GM19238 (cell line): Measurements from ENCODE around the gene PXMP2.
A peak's percentile ranks its signal among the peaks of the same experiment; 100 is the strongest.

Source experiments
- DNase-seq: peaks from one replicate; pipeline ENCODE4 v3.0.0; 2011; ENCODE audit warnings: low spot score; ENCODE audit not compliant: insufficient read length

PXMP2 gene

GRCh38 chr12:132687211-132688164 is at the start of gene PXMP2, which contains the start of gene POLE:
Gene PXMP2, plus strand, starts transcription at chr12:132687587. Its CDS starts 84 bp downstream, at chr12:132687671.
Gene POLE, minus strand, starts transcription at chr12:132687342. Its CDS starts 27 bp downstream, at chr12:132687315.
- peak; percentile 99 for DNase-seq

DNA sequence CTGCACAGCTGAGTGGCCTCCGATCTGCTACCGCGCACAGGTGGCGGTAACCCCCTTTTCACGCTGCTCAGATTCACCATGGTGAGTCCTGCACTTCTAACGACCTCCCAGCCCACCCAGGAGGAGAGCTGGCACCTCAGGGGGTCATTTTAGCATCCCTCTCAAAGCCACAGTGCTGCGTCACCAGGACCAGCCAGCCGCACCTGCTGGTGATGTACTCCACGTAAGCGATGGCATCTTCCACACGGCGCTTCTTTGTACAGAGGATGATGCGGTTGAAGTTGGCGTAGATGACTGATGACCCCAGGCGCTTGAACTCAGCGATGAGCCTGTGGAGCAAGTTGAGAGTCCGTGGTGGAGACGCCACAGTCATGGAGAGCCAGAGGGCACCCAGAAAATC is 49.6 kb upstream of the PXMP2 start:
- no peak for DNase-seq

DNA sequence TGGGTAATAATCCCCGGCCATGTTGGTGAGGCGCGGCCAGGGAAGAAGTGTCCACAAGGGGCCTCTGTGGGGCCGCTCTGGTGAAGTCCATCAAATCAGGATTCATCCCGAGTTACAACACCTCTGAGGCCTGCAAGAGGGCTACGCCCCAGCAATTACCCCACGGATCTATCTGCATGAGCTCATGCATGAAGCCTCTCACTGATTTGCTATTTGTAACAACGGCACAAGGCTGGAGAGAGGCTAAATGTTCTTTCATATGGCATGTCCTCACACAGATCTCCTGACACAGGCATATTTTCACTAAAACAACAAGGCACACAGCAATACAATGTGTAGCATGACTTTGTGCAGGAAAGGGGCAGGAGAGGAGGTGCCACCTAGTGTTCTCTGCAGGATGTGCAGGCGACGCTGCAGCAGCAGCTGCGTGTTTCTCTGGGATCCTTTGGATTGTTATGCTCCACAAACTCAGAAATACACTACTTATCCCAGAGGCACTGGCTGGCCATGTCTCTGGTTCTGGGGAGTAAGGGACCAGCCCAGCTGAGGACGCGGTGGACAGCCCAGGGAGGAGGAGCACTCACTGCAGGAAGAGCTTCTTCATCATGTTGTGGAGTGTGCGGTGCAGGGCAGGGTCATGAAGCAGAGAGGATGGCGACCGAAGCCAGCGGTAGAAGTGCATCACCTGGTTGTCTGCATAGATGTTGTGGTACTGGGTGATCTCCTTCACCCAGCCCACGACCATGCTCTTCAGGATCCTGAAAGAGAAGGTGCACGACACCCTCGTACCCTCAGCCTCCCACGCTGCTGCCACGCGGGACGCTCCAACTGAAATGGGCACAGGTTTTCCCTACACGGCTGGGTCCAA is 48.6 kb upstream of the PXMP2 start:
- no peak for DNase-seq

- DNase-seq = no peak
These were observed 47.3 kb upstream of the PXMP2 start for GRCh38 chr12:132639956-132640520.

DNA sequence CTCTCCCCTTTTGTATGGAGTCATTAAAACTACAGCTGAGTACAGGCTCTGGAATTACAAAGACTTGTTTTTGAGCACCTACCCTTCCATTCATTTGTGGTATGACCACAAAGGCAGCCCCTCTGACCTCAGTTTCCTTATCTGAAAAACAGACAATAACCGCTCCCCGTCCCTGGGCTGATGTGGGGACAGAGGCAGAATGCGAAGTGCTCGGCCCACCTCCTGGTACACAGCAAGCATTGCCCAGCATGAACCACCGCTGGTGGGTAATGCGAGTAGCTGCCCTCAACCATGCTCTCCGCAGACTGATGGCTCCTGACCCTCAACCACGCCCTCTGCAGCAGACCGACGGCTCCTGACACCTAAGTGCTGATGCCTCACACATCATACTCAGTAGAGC is 46.5 kb upstream of the PXMP2 start:
- DNase-seq = no peak

- DNase-seq = no peak
These were observed 45.4 kb upstream of the PXMP2 start for GRCh38 chr12:132641811-132642650.

- no peak for DNase-seq
These were observed 44.2 kb upstream of the PXMP2 start for GRCh38 chr12:132642846-132643835.

GRCh38 chr12:132646850-132647249 is 40.5 kb upstream of the PXMP2 start:
- no peak for DNase-seq

GRCh38 chr12:132647858-132648257 is 39.5 kb upstream of the PXMP2 start:
- no peak for DNase-seq

DNA sequence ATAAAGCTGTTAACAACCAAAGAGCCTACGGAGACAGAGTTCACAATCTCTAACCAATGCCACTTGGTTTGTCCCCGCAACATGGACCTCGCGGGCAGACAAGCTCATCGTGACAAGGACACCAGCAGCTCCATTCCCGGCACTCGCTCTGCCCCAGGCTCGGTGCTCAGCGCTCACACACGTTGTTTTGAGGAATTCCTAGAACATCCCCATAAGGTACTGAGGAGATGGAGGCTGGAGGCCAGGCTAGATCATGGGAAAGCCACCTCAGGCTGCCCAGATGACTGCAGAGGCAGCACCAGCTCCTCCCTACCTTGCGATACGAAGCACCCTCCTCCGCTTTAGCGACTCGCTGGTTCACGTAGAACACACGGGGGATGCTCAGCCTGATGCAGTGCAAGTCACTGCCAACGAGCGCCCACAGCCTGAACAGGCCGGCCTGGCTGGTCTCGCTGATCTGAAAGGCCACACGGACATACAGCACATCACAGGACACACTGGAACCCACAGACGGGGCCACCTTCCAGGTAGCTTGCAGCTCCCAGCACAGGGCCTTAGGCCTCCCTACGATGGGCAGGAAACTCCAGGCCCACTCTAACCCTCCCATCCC is 38.7 kb upstream of the PXMP2 start:
- DNase-seq = no peak

- DNase-seq = no peak
These were observed 38.0 kb upstream of the PXMP2 start for GRCh38 chr12:132649226-132649945.

- no peak for DNase-seq
These were observed 35.8 kb upstream of the PXMP2 start for GRCh38 chr12:132651444-132652100.

DNA sequence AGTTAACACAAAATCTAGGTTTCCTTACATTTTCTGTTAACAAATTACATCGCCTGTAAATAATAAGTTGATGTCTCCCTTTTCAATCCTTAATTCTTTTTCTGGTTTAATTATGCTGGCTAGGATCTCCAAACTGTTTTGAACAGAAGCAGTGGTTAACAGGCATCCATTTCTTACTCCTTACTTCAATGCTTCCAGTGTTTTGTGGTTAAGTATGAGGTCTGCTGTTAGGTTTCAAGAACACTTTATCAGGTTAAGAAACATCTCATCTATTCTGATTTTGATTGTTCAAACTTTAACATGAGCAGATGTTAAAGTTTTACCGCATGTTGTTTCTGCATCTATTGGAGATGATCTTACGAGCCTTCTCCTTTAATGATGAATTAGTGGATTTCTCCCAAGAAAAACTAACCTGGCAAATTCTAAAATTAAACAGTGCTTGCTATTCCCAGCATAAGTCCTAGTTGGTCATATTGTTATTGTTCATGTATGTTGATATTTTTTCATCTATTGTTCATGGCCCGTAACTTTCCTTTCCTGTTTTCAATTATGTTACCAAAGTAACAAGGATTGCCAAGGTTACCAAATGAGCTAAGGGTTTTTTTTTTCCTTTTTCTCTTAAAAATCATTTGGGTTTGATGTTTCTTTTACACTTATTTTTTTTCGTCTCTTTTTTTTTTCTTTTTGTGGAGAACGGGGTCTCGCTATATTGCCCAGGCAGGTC is 33.7 kb upstream of the PXMP2 start:
- DNase-seq = no peak

- no peak for DNase-seq
These were observed 30.2 kb upstream of the PXMP2 start for GRCh38 chr12:132657004-132657727.

- no peak for DNase-seq
These were observed 29.1 kb upstream of the PXMP2 start for GRCh38 chr12:132658149-132658894.

- DNase-seq = no peak
These were observed 28.2 kb upstream of the PXMP2 start for GRCh38 chr12:132659146-132659545.
